Smooth muscle cell (in vitro differentiated cells): Measurements from ENCODE around the gene CDKL4. TPM values are rescaled to one million over a fixed set of nuclear protein-coding genes. Genes with fewer than 3 reads are reported as not detected.

Experiments
- DNase-seq: peaks from one replicate; lab custom pipeline; 2025; ENCODE audit not compliant: unreplicated experiment; lab: John Stamatoyannopoulos, UW
- H2AFZ ChIP-seq: fragments of 200-600 bp; sonication (generic); 2 replicates; pipeline ENCODE4 v1.6.0; 2016; ENCODE audit warnings: antibody characterized with exemption, low read depth, mild to moderate bottlenecking
- H3F3A ChIP-seq: fragments of 200-600 bp; sonication (generic); 2 replicates; pipeline ENCODE4 v1.6.0; 2017; ENCODE audit warnings: antibody characterized with exemption, low read depth
- H3K27ac ChIP-seq: fragments of 200-600 bp; sonication (generic); 2 replicates; pipeline ENCODE4 v1.5.1; 2016; ENCODE audit warnings: low read depth, mild to moderate bottlenecking
- H3K27me3 ChIP-seq: fragments of 200-600 bp; sonication (generic); 2 replicates; pipeline ENCODE4 v1.6.1; 2016; ENCODE audit warnings: low read depth, mild to moderate bottlenecking
- H3K36me3 ChIP-seq: fragments of 200-600 bp; sonication (generic); 2 replicates; pipeline ENCODE4 v1.5.1; 2016; ENCODE audit warnings: low read depth
- H3K4me1 ChIP-seq: fragments of 200-600 bp; sonication (generic); 2 replicates; pipeline ENCODE4 v1.5.1; 2016; ENCODE audit warnings: low read depth
- H3K4me2 ChIP-seq: fragments of 200-600 bp; sonication (generic); 2 replicates; pipeline ENCODE4 v1.6.0; 2016; ENCODE audit warnings: mild to moderate bottlenecking
- H3K4me3 ChIP-seq: fragments of 200-600 bp; sonication (generic); 2 replicates; pipeline ENCODE4 v1.5.1; 2016; ENCODE audit warnings: mild to moderate bottlenecking
- H3K79me2 ChIP-seq: fragments of 200-600 bp; sonication (generic); 2 replicates; pipeline ENCODE4 v1.6.0; 2016; ENCODE audit warnings: low read depth, mild to moderate bottlenecking
- H3K9ac ChIP-seq: fragments of 200-600 bp; sonication (generic); 2 replicates; pipeline ENCODE4 v1.6.0; 2016; ENCODE audit warnings: low read depth
- H3K9me3 ChIP-seq: fragments of 200-600 bp; sonication (generic); replicated peaks from 2 replicates; pipeline ENCODE4 v1.5.1; 2016; ENCODE audit warnings: low read depth
- H4K20me1 ChIP-seq: fragments of 200-600 bp; sonication (generic); 2 replicates; pipeline ENCODE4 v1.6.0; 2016; ENCODE audit warnings: low read depth
- CTCF ChIP-seq: fragments of 200-600 bp; sonication (generic); IDR thresholded peaks from 2 replicates; pipeline ENCODE4 v1.5.1; 2017; ENCODE audit warnings: borderline replicate concordance, mild to moderate bottlenecking, antibody characterized with exemption; ENCODE audit not compliant: insufficient read depth, poor library complexity, severe bottlenecking
- WGBS: methylation state at CpG from one replicate; pipeline ENCODE4 v1.1.7; 2016; ENCODE audit warnings: low lambda C conversion rate; 5-methylcytosine and 5-hydroxymethylcytosine counted together
- polyA plus RNA-seq: library from polyadenylated mRNA; unstranded; fragments of >200 nt; fragmentation: Nextera tagmentation; extraction: Ambion mirVana; gene quantifications from 2 replicates; pipeline ENCODE4 v1.2.1, GENCODE V29; 2016
- total RNA-seq: library from RNA; depleted of rRNA; stranded (reverse); fragments of >200 nt; gene quantifications from 2 replicates; pipeline ENCODE4 v1.2.3, GENCODE V29; 2014

CDKL4 gene
- total and polyA plus RNA-seq, 2 experiments from 2014 or later: 0.27 to 0.53 TPM

- no peaks in the 10 kb centered on the region for H3F3A ChIP-seq
- H3K9me3 ChIP-seq: no peaks in the 10 kb centered on the region
- H4K20me1 ChIP-seq: no peaks in the 10 kb centered on the region
- WGBS: 97% methylated on average over 7 of the region's 7 CpGs
- no peak overlapping the region for H3K9ac ChIP-seq
- TF ChIP-seq CTCF: no peak
- H3K36me3 ChIP-seq: no peaks in the 10 kb centered on the region
- H2AFZ ChIP-seq: no peak overlapping the region
- H3K4me2 ChIP-seq: no peak overlapping the region
- H3K27me3 ChIP-seq: no peaks in the 10 kb centered on the region
- no peaks in the 10 kb centered on the region for H3K4me1 ChIP-seq
- H3K4me3 ChIP-seq: no peak overlapping the region
- no peak overlapping the region for H3K27ac ChIP-seq
- DNase-seq: no peak
- no peaks in the 10 kb centered on the region for H3K79me2 ChIP-seq
Measured at GRCh38 chr2:39171621-39172020, 72.1 kb downstream of the CDKL4 start.

- no peak overlapping the region for H3K9ac ChIP-seq
- DNase-seq: no peak
- H3K27ac ChIP-seq: no peak overlapping the region
- H2AFZ ChIP-seq: no peak overlapping the region
- no peak for TF ChIP-seq CTCF
- no peaks in the 10 kb centered on the region for H3K27me3 ChIP-seq
- WGBS: 67% methylated on average over 4 of the region's 4 CpGs
- H3K4me3 ChIP-seq: no peak overlapping the region
- peaks cover 12% of the 10 kb centered on the region for H3K4me1 ChIP-seq
- H3K79me2 ChIP-seq: no peaks in the 10 kb centered on the region
- H4K20me1 ChIP-seq: no peaks in the 10 kb centered on the region
- H3F3A ChIP-seq: no peaks in the 10 kb centered on the region
- H3K4me2 ChIP-seq: no peak overlapping the region
- H3K9me3 ChIP-seq: no peaks in the 10 kb centered on the region
- H3K36me3 ChIP-seq: no peaks in the 10 kb centered on the region
Measured at GRCh38 chr2:39164089-39164488, 79.7 kb downstream of the CDKL4 start.

- H3K36me3 ChIP-seq: no peaks in the 10 kb centered on the region
- no peak overlapping the region for H3K9ac ChIP-seq
- no peak for DNase-seq
- no peak overlapping the region for H2AFZ ChIP-seq
- H3K9me3 ChIP-seq: no peaks in the 10 kb centered on the region
- H3K4me3 ChIP-seq: no peak overlapping the region
- H3F3A ChIP-seq: no peaks in the 10 kb centered on the region
- H4K20me1 ChIP-seq: no peaks in the 10 kb centered on the region
- TF ChIP-seq CTCF: no peak
- H3K79me2 ChIP-seq: no peaks in the 10 kb centered on the region
- H3K27ac ChIP-seq: no peak overlapping the region
- H3K4me2 ChIP-seq: no peak overlapping the region
- peaks cover 12% of the 10 kb centered on the region for H3K4me1 ChIP-seq
- H3K27me3 ChIP-seq: no peaks in the 10 kb centered on the region
- 65% methylated on average over 3 of the region's 3 CpGs for WGBS
Measured at GRCh38 chr2:39160982-39161381, 82.8 kb downstream of the CDKL4 start.

GRCh38 chr2:39159283-39159682 lies 84.5 kb downstream of the CDKL4 start:
- Histone ChIP-seq H3K27me3 (no peaks in the 10 kb centered on the region), H3F3A (no peaks in the 10 kb centered on the region), H2AFZ (no peak overlapping the region), H3K4me2 (no peak overlapping the region), H3K4me1 (peaks cover 12% of the 10 kb centered on the region), H3K36me3 (no peaks in the 10 kb centered on the region), H4K20me1 (no peaks in the 10 kb centered on the region), H3K27ac (no peak overlapping the region), H3K4me3 (no peak overlapping the region), H3K9ac (no peak overlapping the region), H3K9me3 (no peaks in the 10 kb centered on the region), H3K79me2 (no peaks in the 10 kb centered on the region)
- 96% methylated on average over 2 of the region's 2 CpGs for WGBS
- TF ChIP-seq CTCF: no peak
- DNase-seq: no peak
